Measurements from ENCODE around the gene CIZ1. TPM values are rescaled to one million over a fixed set of nuclear protein-coding genes. Genes with fewer than 3 reads are reported as not detected.

CIZ1 gene
- total RNA-seq, 1 donor from 2014 or later: 85.8 TPM

DNA sequence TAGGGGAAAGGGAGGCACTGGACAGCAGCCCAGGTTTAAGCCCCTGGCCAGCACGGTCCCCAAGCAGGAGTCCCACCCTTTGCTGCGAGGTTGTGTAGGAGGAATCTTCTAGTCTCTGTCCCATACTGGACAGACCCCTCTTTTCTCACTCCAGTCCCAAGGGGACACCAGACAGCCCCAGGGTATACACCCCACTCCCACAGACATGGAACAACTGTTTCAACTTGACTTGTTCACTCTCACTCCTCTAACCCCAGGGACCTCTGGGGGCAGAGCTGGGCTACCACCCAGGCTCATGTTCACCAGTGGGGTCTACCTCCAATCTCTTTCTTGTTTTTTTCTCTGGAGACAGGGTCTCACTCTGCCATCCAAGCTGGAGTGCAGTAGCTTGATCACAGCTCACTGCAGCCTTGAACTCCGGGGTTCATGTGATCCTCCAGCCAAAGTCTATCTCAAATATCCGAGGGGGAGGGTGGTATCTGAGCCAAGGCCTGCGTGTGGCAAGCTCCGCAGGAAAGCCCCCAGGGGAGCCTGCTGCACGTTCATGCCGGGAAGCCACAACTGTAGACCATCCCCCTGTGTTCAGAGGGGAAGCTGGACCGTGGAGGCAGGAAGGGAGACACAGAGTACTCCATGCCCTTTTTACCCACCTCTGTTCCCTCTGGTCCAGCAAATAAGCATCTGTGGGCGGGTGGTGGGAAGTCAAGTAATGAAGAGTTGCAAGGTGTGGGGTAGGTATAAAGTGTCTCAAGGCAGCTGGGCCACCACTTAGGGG, 65.6 kb downstream of the CIZ1 start:
- Histone ChIP-seq H3K9me3 (no peaks in the 10 kb centered on the region), H3K4me3 (peak overlapping the region in 1 of 2 donors; percentile 100), H3K27me3 (no peaks in the 10 kb centered on the region), H3K27ac (no peak overlapping the region), H3K4me1 (peaks cover 4 to 19% of the 10 kb centered on the region in 2 donors), H3K36me3 (peaks cover 22 to 25% of the 10 kb centered on the region in 2 donors)
- TF ChIP-seq, protein P1, sequence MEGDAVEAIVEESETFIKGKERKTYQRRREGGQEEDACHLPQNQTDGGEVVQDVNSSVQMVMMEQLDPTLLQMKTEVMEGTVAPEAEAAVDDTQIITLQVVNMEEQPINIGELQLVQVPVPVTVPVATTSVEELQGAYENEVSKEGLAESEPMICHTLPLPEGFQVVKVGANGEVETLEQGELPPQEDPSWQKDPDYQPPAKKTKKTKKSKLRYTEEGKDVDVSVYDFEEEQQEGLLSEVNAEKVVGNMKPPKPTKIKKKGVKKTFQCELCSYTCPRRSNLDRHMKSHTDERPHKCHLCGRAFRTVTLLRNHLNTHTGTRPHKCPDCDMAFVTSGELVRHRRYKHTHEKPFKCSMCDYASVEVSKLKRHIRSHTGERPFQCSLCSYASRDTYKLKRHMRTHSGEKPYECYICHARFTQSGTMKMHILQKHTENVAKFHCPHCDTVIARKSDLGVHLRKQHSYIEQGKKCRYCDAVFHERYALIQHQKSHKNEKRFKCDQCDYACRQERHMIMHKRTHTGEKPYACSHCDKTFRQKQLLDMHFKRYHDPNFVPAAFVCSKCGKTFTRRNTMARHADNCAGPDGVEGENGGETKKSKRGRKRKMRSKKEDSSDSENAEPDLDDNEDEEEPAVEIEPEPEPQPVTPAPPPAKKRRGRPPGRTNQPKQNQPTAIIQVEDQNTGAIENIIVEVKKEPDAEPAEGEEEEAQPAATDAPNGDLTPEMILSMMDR (IDR thresholded peaks at IDR 0.05): no peak
- DNase-seq (ENCODE audit: low spot score in 2 of 2): no peak
- intact Hi-C loops (cut with DNase I): loop anchor here (5.0 kb wide), 2 partner anchors 148 to 197 kb away; partner anchors contain the start of genes COQ4 and TRUB2

DNA sequence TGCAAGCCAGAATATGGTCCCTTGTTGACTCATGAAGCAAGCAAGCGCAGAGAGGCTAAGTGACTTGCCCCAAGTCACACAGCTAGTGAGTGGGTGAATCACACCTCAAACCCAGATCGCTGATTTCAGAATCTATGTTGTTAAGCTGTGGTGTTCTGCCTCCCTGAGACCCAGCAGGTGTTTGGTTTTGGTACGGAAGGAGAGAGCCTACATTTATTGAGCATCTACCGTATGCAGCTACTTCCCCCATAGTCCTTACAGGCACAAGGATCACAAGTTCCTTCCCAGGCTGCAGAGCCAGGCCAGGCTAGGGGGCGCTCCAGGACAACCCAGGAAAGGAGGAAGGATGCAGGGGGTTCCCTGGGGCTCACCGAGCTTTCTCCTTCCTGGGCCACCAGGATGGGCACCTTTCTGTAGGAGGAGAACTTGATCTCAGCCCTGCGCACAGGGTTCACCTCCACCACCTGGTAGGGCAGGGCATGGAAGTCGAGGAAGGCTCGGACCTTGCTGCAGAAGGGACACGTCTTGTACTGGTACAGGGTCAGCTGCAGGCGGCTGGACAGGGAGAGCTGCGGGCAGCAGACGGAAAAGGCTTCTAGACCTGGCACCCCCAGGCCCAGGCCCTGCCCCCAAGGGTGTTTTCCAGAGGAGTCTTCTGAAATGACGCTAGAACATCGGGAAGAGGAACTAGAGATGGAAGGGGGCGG, 66.3 kb downstream of the CIZ1 start:
- no peak for DNase-seq (ENCODE audit: low spot score in 2 of 2)
- Histone ChIP-seq H3K9me3 (no peaks in the 10 kb centered on the region), H3K27ac (no peak overlapping the region), H3K4me1 (peaks cover 4 to 19% of the 10 kb centered on the region in 2 donors), H3K36me3 (peaks cover 25 to 29% of the 10 kb centered on the region in 2 donors), H3K27me3 (no peaks in the 10 kb centered on the region), H3K4me3 (no peak overlapping the region)
- intact Hi-C loops (cut with DNase I): loop anchor here (5.0 kb wide), 2 partner anchors 148 to 197 kb away; partner anchors contain the start of genes COQ4 and TRUB2
- TF ChIP-seq, protein P1 (IDR thresholded peaks at IDR 0.05): peak; percentile 9 to 47 (median 20)

DNA sequence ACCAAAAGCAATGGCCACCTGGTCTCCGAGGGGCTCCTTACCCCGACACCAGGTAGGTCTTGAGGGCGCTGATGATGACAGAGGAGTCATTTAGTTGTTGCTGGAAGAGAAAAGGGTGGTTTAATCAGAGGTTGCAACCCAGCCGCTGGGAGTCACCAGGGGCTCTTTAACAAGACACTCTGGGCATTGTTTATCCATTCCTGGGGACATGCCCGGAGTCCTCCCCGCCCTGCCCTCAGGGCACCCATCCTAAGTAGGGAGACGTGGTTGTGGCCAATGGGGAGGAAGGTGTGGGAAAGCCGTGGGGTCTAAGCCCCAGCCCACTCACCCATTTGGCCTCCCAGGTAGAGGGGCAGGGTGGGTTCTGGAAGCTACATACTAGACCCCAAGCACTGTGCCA, 66.9 kb downstream of the CIZ1 start:
- Histone ChIP-seq H3K4me1 (peaks cover 4 to 19% of the 10 kb centered on the region in 2 donors), H3K36me3 (peaks cover 25 to 29% of the 10 kb centered on the region in 2 donors), H3K27me3 (no peaks in the 10 kb centered on the region), H3K27ac (no peak overlapping the region), H3K4me3 (no peak overlapping the region), H3K9me3 (no peaks in the 10 kb centered on the region)
- DNase-seq (ENCODE audit: low spot score in 2 of 2): no peak
- TF ChIP-seq, protein P1 (IDR thresholded peaks at IDR 0.05): no peak
- intact Hi-C loops (cut with DNase I): no loop called here

DNA sequence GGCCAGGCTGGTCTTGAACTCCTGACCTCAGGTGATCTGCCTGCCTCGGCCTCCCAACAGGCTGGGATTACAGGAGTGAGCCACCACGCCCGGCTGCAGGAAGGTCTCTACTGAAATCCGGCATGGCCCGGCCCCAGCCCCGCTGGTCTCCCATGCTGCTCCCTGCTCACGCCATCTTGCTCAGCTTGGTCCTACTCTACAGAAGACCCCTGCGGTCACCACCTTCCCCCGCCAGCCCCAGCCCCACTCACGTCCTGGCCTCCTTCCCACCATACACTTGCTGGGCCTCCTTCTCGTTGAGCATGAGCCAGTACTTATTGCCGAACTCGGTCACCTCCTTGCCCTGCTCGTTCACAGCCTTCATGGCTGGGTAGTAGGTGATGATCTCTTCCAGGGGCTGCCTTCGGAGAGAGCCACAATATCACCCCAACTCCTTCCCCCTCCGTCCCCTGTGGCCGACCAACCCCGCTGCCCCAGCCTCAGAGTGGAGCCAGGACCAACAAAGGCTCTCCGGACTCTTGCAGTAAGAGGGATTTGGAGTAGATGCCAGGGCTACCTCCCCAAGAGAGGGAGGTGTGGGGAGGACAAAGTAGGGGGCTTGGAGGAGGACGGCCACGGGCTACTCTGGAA, 67.8 kb downstream of the CIZ1 start:
- intact Hi-C loops (cut with DNase I): no loop called here
- H3K9me3 ChIP-seq: no peaks in the 10 kb centered on the region
- TF ChIP-seq, protein P1 (IDR thresholded peaks at IDR 0.05): no peak
- no peak overlapping the region for H3K27ac ChIP-seq
- DNase-seq (ENCODE audit: low spot score in 2 of 2): no peak
- peaks cover 25 to 29% of the 10 kb centered on the region in 2 donors for H3K36me3 ChIP-seq
- H3K4me1 ChIP-seq: peaks cover 4 to 15% of the 10 kb centered on the region in 2 donors
- H3K4me3 ChIP-seq: no peak overlapping the region
- no peaks in the 10 kb centered on the region for H3K27me3 ChIP-seq

DNA sequence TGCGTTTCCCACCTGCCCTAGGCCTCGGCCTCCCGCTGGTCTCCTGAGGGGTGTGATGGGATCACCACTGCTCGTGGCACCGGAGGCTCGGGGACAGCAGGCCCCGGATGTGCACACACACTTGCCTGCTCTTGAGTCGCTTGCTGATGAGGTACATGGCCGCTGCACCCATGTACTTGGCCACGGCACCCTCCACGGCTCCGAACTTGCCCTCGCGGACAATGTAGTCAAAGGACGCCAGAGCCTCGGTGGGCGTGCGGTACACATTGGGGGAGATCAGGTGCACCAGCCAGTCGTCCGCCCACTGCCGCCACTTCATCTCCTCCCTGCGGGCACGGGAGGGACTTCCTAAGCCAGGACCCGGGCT, 68.6 kb downstream of the CIZ1 start:
- H3K36me3 ChIP-seq: peaks cover 25 to 29% of the 10 kb centered on the region in 2 donors
- intact Hi-C loops (cut with DNase I): no loop called here
- H3K4me3 ChIP-seq: no peak overlapping the region
- no peaks in the 10 kb centered on the region for H3K27me3 ChIP-seq
- DNase-seq (ENCODE audit: low spot score in 2 of 2): no peak
- no peaks in the 10 kb centered on the region for H3K9me3 ChIP-seq
- TF ChIP-seq, protein P1 (IDR thresholded peaks at IDR 0.05): no peak
- H3K27ac ChIP-seq: no peak overlapping the region
- peaks cover 4 to 18% of the 10 kb centered on the region in 2 donors for H3K4me1 ChIP-seq
